RKO (cell line): ENCODE measurements around the gene ZNF536.
"Not testable (repeated sequence)": the region's sequence is repeated elsewhere in the genome, so short reads cannot be mapped to it uniquely, and the experiment has no call there.

ENCODE experiments used
- DNase-seq: peaks from one replicate; pipeline ENCODE4 v3.0.0-alpha.2; 2016; ENCODE audit warnings: low spot score

The ZNF536 gene

DNA sequence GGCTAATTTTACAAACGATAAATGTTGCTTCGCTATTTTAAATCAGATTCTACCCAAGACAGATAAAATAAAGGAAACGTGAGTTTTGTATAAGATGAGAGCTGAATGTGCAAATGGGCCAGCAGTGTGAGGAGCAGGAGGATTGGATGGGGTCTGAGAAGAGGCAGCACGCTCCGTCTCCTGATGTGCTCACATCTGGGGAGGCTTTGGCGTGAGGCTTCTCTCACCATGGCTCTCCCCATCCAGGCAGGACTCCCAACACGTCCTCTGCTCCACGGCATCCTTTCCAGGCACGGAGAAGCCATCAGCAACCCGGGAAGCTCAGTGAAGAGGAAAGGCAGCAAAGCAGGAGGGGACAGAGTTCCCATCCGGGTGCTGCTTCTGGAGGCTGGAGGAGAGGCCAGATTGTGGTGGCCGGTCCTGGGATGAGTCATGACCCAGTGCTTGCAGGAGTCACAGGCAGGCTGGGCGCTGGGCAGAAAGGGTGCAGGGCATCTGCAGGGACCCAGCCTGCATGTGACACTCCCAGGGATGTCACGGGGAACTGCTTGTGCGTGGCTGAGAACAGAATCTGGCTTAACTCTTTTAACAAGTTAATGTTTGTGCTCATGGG is 47.5 kb downstream of the ZNF536 start:
- no peak for DNase-seq

DNA sequence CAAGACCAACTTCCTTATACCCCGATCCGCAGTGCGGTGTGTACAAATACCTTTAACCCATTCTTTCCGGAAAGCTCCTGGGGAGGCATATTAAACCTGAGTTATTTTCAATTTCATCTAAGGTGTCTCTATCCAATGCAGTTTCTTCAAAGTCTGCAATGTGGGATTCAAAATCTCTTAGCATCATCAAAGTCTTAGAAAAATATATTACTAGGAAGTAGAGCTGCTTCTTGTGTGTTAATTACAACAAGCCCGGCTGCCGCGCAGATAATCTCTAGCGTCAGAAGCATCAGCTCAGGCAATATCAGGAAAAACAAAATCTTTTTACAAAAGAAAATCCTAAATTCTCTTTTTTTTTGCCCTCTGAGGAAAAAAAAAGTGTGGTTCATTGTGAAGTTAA is 48.1 kb downstream of the ZNF536 start:
- DNase-seq = no peak

DNA sequence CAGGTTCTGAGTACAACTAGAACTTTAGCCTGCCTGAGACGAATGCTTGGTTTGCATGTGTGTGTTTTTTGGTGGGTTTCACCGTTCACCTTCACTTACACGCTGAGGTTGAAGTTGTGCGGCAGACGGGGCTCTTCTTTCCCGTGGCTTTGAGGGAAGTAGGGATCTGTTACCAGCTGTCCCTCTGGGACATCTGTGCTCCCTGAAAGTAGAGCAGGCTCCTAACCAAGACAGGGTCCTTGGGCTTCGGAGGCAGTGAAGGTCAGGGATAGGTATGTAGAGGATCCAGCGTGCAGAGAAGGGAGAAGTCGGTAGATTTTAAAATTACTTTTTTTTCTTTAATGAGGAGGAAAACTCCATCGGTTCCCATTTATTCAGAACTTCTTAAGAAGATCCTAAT is 48.7 kb downstream of the ZNF536 start:
- DNase-seq = no peak

DNA sequence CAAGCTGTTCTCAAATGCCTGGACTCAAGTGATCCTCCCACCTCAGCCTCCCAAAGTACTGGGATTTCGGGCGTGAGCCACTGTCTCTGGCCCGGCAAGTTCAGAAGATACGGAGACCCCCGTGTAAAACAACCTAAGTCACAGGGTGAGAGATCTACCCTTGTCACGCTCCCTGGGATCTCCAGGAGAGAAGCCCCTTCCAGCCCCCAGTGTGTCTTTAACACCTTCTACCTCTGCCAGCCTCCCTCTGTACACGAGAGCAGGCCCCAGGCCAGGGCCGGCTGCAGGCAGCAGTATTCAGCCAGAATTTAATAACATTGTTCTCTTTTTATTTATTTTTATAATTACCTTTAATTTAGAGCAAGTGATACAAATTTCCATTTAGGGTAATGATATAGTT is 49.4 kb downstream of the ZNF536 start:
- no peak for DNase-seq

DNA sequence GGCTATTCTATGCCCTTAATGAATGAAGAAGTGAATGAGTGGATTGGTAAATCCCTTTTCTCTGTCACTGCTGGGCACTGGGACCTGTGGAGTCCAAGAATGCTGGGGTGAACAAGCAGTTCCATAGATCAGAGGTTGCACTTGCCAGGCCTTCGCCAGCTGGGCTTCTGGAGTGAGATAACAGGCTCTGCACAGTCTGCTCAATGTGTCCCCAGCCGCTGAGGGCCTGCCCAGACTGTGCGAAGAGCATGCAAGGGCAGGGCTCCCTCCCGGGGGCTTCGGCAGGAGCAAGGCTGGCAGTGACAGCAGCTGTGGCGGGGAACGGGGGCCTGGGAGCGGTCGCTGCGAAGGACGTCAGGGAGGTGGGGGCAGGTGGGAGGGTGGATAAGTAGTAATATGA is 51.3 kb downstream of the ZNF536 start:
- no peak for DNase-seq

DNA sequence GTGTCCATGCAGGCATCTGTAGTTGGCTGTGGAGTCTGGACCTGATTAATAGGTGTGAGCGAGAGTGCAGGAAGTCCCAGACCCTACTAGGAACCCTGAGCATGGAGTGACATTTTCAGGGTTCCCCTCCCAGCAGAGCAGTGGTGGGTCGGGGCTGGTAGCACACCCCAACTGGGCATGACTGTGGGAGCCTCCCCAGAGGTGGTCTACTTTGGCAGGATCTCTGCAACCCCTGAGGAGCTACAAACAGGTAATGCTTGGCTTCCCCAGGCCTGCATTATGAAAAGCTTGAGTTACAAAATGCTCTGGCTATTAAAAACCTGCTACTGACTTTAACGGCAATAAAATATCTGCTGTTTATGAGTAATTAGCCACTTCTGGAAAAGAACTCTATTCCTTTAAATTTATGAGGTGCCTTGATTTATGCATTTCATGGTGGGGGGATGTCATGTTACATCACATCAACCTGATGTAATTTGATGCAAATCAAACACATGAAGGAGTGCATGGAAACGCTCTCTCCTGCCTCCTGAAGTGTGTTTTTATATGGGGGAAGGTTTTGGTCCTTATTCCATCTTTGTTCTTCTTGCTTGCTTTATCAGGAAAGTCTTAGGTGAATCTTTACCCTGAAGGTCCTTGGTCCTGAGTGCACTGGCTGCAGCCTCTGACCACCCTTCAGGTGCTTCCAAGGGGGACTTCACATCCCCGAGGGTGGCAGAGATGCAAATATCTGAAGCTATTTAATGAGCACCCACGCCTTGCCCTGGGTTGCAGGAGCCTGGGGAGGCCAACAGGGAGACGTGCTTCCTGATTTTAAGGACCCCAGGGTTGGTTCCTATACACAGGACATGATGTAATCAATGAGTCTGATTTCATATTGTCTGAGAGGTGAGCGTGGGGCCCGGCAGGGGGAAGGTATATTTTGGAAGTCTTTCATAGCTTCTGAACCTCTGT is 54.0 kb downstream of the ZNF536 start:
- no peak for DNase-seq

DNA sequence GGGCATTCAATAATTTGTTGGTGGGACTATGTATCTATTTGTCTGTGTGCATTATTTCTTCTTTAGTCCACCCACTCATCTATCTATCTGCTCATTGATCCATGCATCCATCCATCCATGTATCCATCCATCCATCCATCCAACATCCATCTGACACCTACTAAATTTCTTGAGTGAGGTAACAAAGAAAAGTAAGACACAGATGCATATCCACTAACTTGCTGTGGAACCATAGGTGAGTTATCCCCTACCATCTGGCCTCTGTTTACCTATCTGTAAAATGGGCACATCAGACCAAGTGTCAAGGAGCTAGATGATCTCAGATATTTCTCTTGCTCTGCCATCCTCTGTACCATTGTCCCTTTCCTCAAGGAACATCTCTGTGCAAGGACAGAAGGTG is 54.7 kb downstream of the ZNF536 start:
- no peak for DNase-seq

DNA sequence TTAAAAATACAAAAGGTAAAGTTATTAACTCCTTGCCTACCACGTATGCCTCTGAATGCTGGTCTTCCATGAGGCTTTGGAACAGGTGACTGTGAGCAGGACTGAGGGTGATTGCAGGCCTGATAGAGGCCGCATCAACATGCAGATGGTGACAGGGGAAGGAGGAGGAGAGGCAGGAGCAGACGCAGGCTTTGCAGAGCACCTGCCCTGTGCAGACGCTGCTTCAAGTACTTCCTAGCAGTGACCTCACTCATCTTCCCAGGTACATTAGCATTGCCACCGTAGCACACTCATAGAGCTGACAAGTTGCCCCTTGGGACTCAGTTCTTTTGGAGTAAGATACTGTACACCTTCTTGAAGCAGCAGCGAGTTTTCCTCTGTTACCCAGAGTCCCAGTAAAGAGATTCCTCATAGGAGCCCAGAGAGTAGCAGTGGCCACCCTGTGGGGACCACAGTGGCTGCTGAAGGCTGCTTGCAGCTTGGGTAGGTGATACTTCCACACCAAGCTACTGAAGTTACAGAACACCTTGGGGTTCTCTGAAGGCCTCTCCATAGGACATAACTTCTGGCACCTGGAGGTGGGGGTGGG is 56.0 kb downstream of the ZNF536 start:
- DNase-seq = no peak

DNA sequence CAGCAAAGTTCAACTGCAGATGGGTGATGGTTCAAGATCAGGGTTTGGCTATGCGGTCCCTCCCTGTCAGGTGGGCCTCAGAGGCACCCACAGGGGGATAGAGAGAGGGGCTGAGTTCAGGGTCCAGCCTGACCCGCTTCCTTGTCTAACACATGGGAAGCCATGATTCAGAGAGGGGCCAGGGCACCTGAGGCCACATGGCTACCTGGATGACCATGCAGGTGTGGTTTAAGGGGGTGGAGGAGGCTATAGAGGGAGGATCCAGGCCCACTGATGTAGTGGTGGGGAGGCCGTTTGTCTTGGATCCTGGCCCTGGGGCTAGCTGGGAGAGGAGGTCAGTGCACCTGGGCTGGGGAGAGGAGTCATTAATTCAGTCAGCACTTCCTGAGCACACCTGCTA is 56.7 kb downstream of the ZNF536 start:
- no peak for DNase-seq

DNA sequence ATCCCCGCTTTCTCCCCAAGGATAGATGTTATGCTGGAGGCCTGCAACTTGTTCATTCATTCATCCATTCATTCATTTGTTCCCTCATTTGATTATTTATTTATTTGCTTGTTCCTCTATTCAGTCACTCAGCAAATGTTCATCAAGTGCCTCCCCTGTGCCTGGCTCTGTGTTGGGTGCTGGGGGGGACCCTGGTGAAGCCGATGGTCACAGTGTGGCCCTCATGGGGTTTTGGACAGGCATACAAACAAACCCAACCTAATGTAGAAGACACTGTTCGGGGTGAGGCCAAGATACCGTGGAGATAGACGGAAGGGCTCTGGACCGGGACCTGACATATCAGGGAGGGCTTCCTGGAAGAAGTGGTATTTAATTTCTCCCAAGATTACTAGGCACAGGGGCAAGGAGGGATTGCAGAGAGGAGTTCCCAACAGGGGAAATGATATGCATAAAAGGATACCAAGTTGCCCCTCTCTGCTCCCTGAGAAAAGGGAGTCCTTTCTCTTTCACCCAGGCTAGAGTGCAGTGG is 58.1 kb downstream of the ZNF536 start:
- no peak for DNase-seq

DNA sequence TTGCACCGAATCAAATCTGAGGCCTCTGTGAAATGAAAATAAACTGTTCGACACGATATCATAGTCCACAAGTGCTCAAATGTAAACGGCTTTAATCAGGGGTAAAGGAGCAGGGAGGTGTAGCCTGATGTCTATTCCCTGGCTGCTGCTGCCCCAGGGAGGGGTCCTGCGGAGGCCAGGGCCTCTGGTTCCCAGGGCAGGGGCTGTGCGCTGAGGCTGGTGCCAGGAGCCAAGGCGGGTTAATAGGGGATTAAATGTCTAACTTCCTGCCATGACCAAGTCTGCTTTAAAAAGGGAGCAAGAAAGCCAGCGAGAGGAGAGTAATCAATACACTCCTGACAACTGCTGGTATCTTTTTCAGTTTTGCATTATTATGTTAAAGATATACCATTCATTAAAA is 59.4 kb downstream of the ZNF536 start:
- DNase-seq = no peak

DNA sequence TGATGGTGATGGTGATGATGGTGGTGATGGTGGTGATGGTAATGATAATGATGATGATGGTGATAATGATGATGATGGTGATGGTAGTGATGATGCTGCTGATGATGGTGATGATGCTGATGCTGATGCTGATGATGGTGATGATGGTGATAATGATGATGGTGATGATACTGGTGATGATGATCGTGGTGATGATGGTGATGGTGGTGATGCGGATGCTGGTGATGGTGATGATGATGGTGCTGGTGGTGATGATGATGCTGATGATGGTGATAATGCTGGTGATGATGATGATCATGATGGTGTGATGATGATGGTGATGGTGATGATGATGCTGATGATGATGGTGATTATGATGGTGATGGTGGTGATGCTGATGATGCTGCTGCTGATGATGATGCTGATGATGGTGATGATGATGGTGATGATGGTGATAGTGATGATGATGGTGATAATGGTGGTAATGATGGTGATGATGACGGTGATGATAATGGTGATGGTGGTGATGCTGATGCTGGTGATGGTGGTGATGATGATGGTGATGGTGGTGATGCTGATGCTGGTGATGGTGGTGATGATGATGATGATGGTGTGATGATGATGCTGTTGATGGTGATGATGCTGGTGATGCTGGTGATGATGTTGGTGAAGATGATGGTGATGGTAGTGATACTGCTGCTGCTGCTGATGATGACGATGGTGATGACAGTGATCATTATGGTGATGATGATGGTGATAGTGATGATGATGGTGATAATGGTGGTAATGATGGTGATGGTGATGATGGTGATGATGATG is 62.8 kb downstream of the ZNF536 start:
- DNase-seq = no peak

DNA sequence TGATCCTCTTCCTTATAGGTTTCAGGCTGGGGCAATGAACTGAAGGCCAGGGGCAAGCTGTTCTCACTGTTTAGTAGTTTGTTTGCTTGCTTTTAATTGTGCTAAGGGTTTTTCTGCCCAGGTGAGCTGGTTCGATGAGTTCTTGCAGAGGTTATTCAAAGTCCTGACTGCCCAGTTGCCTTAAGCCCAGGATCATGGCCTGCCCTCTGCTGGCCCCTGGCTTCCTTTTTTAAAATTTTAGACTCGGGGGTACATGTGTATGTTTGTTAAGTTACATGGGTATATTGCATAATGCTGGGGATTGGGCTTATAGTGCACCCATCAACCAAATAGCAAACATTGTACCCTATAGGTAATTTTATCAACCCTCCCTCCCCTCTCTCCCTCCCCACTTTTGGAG is 65.7 kb downstream of the ZNF536 start:
- no peak for DNase-seq

DNA sequence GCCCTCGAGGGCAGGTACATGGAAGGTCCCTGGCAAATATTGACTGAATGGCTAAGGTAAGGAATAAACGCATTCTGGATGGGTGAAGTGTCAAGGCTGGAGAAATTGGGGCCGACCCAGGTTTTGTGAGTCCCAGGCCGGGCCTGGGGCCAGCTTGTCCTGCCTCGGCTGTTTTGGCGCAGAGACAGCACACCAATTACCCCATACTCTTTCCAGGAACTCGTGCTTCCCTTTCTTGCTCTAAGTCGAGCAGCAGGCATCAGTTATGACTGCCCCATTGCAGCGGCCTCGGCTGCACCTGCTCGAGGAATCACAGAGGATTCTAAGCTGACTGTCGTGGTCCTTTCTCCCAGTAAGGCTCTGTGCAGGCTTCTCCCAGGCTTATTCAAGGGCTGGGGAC is 67.1 kb downstream of the ZNF536 start:
- no peak for DNase-seq

DNA sequence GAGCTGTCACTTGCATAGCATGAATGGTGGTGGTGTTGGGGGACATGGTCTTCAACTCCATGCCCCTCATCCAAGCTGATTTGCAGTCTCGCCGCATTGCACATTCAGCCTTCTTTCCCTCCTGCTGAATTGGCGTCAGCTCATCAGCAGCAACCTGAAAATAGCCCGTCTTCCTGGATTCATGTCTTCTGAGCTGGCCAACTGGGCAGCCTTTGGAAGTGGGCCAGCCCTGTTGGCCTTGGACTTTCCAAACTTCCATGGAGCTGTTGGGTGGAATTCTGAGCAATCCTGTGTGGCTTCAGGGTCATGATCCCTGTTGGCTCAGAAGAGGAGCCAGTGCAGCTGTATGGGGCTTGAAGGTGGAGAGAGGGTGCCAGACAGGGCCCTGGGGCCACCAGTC is 68.8 kb downstream of the ZNF536 start:
- DNase-seq = no peak

DNA sequence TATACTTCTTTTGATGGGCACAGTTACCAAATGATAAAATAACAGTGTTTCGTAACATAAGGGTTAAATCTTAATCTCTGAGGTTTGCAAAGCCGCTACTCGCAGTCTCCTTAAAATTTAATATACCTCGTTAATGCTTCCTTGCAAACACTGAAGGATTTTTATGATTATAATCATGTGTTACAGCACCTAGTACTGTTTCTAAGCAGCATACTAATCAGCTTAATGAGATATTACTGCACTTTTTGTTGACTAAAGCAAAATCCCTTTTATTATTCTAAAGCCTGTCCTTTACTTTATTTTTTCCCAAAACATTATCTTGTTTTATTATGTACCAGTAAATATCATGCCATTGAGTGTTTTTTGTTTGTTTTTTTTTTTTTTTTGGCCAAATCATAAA is 70.5 kb downstream of the ZNF536 start:
- DNase-seq = no peak

DNA sequence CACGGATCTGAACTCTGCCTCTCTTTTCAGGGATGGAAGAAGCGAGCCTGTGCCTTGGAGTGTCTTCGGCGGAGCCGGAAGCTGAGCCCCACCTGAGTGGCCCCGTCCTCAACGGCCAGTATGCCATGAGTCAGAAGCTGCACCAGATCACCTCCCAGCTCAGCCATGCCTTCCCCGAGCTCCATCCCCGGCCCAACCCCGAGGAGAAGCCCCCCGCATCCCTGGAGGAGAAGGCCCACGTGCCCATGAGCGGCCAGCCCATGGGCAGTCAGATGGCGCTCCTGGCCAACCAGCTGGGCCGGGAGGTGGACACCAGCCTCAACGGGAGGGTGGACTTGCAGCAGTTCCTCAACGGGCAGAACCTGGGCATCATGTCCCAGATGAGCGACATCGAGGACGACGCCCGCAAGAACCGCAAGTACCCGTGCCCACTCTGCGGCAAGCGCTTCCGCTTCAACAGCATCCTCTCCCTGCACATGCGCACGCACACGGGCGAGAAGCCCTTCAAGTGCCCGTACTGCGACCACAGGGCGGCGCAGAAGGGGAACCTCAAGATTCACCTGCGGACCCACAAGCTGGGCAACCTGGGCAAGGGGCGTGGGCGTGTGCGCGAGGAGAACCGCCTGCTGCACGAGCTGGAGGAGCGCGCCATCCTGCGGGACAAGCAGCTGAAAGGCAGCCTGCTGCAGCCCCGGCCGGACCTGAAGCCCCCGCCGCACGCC is 71.5 kb downstream of the ZNF536 start:
- DNase-seq = no peak

DNA sequence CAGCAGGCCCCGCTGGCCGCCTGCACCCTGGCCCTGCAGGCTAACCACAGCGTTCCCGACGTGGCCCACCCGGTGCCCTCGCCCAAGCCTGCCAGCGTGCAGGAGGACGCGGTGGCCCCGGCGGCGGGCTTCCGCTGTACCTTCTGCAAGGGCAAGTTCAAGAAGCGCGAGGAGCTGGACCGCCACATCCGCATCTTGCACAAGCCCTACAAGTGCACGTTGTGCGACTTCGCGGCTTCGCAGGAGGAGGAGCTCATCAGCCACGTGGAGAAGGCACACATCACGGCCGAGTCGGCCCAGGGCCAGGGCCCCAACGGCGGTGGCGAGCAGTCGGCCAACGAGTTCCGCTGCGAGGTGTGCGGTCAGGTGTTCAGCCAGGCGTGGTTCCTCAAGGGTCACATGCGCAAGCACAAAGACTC is 72.1 kb downstream of the ZNF536 start:
- DNase-seq = no peak

DNA sequence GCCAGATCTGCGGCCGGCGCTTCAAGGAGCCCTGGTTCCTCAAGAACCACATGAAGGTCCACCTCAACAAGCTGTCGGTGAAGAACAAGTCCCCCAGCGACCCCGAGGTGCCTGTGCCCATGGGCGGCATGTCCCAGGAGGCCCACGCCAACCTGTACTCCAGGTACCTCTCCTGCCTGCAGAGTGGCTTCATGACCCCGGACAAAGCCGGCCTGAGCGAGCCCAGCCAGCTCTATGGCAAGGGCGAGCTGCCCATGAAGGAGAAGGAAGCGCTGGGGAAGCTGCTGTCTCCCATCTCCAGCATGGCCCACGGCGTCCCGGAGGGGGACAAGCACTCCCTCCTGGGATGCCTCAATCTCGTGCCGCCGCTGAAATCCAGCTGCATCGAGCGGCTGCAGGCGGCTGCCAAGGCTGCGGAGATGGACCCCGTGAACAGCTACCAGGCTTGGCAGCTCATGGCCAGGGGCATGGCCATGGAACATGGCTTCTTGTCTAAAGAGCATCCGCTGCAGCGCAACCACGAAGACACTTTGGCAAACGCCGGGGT is 72.6 kb downstream of the ZNF536 start:
- DNase-seq = no peak

DNA sequence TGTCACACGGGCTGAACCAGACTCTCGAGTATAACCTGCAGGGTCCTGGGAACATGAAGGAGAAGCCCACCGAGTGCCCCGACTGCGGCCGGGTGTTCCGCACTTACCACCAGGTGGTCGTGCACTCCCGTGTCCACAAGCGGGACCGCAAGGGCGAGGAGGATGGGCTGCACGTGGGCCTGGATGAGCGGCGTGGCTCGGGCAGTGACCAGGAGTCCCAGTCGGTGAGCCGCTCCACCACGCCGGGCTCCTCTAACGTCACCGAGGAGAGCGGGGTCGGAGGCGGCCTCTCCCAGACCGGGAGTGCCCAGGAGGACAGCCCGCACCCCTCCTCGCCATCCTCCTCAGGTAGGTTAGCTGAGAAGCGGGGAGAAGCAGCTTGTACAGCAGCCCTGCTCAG is 73.2 kb downstream of the ZNF536 start:
- no peak for DNase-seq

DNA sequence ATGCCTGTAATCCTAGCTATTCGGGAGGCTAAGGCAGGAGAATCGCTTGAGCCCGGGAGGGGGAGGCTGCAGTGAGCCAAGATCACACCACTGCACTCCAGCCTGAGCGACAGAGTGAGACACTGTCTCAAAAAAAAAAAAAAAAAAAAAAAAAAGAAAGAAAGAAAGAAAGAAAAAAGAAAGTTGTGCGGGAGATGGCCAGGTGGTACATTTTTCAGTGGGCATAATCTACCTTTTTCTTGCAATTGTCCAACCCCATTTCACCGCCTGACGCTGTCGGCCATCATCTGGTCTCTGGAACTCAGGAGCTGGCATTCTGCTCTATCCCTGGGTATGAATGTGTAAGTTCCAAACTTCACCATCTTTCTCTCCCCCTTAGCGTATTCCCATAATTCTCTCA is 73.9 kb downstream of the ZNF536 start:
- not testable (repeated sequence) for DNase-seq
